ENCODE measurements around the gene TRAF1. TPM values are rescaled to one million over a fixed set of nuclear protein-coding genes. Genes with fewer than 3 reads are reported as not detected.

TRAF1 gene
- total and polyA plus RNA-seq, 10 of the 15 experiments (the other 5 are each of a cell fraction or from before 2014, with no cell fraction given) = 13.8 to 163 (median 128) TPM

GRCh38 chr9:120892748-120893610 is 33.6 kb downstream of the TRAF1 start (continued):
- TF ChIP-seq HSF1 (IDR thresholded peaks at IDR 0.05; ENCODE audit: low read depth, low read length) = no peak
- peak; percentile 86 for TF ChIP-seq MTA2 (IDR thresholded peaks at IDR 0.05; ENCODE audit: low read depth)
- peak; percentile 91 for TF ChIP-seq EED (IDR thresholded peaks at IDR 0.05; ENCODE audit: low read depth)
- no peak for TF ChIP-seq CBX3 (IDR thresholded peaks at IDR 0.05; ENCODE audit: borderline replicate concordance, low read depth)
- TF ChIP-seq CREM (IDR thresholded peaks at IDR 0.05; ENCODE audit: low read depth) = peak; percentile 91
- peak; percentile 93; the same call in 1 of the 2 replicates for TF ChIP-seq DPF2 (IDR thresholded peaks at IDR 0.05)
- TF ChIP-seq CHD2 (IDR thresholded peaks at IDR 0.05; ENCODE audit: borderline replicate concordance, low read depth, low read length) = peak; percentile 35; the same call in 1 of the 2 replicates
- no peak for TF ChIP-seq PML (IDR thresholded peaks at IDR 0.05; ENCODE audit: low read length)
- TF ChIP-seq TCF7 (IDR thresholded peaks at IDR 0.05; ENCODE audit: borderline replicate concordance) = peak; percentile 72
- TF ChIP-seq CEBPB (IDR thresholded peaks at IDR 0.05; ENCODE audit: borderline replicate concordance in 1 of 2, low read depth in 2 of 2, low read length in 2 of 2) = no peak
- no peak for TF ChIP-seq ATF3 (IDR thresholded peaks at IDR 0.05; ENCODE audit: borderline replicate concordance, extremely low read depth, low read depth, low read length)
- TF ChIP-seq BHLHE40 (IDR thresholded peaks at IDR 0.05; ENCODE audit: borderline replicate concordance in 1 of 2, low read depth in 2 of 2, low read length in 1 of 2) = peak in 1 of 2 experiments; percentile 73; a peak in 3 of 4 replicates
- TF ChIP-seq ZNF24 (IDR thresholded peaks at IDR 0.05) = peak; percentile 61
- no peak for TF ChIP-seq PAX8 (IDR thresholded peaks at IDR 0.05)
- no peak for TF ChIP-seq SRF (IDR thresholded peaks at IDR 0.05; ENCODE audit: low read depth in 2 of 2, low read length in 2 of 2)
- TF ChIP-seq NBN (IDR thresholded peaks at IDR 0.05) = peak; percentile 37; the same call in 1 of the 2 replicates
- TF ChIP-seq CBX5 (IDR thresholded peaks at IDR 0.05; ENCODE audit: low read depth) = no peak
- TF ChIP-seq TCF12 (IDR thresholded peaks at IDR 0.05; ENCODE audit: low read depth, low read length) = peak; percentile 99
- TF ChIP-seq RELB (IDR thresholded peaks at IDR 0.05; ENCODE audit: low read depth) = peak; percentile 77
- no peak for TF ChIP-seq SUZ12 (IDR thresholded peaks at IDR 0.05; ENCODE audit: unreplicated experiment)
- TF ChIP-seq KDM1A (IDR thresholded peaks at IDR 0.05; ENCODE audit: borderline replicate concordance) = no peak
- peak; percentile 97 for TF ChIP-seq SMARCA5 (IDR thresholded peaks at IDR 0.05)
- TF ChIP-seq PKNOX1 (IDR thresholded peaks at IDR 0.05) = peak; percentile 15; the same call in 1 of the 2 replicates
- peak; percentile 95 for TF ChIP-seq CBFB (IDR thresholded peaks at IDR 0.05; ENCODE audit: low read depth)
- peak; percentile 67 for TF ChIP-seq SP1 (IDR thresholded peaks at IDR 0.05; ENCODE audit: low read depth, low read length)
- TF ChIP-seq BCL3 (IDR thresholded peaks at IDR 0.05; ENCODE audit: borderline replicate concordance, insufficient read depth, low read depth, low read length, poor library complexity, severe bottlenecking) = peak; percentile 35
